AG09319 (cell line): Measurements from ENCODE around the gene DAZL.

Source experiments
- DNase-seq: peaks from one replicate; pipeline ENCODE4 v3.0.0-alpha.2; 2010; ENCODE audit warnings: low read depth; ENCODE audit errors: extremely low read depth
- TF ChIP-seq, protein P1 (sequence below): IDR thresholded peaks from 2 replicates; pipeline ENCODE4 v1.5.1; 2011; ENCODE audit warnings: low read depth, mild to moderate bottlenecking, inconsistent platforms, low read length, moderate library complexity

DAZL gene

DNA sequence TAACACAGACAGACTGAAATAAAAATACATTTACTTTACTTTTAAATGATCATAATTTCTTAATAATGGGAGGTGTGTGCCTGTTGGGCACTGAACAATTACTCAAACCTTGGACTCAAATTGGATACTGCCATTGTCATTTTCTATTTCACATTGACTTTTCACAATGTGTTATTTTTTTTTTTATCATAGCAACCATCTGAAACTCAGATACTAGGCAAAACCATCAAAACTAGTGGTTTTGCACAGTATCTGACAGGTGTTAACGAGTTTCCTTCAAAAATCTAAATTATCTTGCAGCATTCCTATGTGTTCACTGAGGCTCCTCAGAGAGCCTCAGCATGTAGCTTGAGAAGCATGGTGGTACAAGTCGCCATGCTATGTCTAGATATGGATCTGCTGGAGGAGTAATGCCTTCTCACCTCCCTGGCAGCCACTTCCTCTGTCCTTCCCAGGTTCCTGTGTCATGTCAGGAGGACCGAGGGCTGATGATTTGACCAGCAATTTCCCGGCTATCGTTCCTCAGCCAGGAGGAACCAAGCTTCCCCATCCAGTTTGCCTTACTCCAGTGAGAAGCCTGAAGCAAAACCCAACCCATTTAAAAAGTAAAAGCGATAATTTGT lies 61.9 kb downstream of the DAZL start:
- TF ChIP-seq, protein P1, sequence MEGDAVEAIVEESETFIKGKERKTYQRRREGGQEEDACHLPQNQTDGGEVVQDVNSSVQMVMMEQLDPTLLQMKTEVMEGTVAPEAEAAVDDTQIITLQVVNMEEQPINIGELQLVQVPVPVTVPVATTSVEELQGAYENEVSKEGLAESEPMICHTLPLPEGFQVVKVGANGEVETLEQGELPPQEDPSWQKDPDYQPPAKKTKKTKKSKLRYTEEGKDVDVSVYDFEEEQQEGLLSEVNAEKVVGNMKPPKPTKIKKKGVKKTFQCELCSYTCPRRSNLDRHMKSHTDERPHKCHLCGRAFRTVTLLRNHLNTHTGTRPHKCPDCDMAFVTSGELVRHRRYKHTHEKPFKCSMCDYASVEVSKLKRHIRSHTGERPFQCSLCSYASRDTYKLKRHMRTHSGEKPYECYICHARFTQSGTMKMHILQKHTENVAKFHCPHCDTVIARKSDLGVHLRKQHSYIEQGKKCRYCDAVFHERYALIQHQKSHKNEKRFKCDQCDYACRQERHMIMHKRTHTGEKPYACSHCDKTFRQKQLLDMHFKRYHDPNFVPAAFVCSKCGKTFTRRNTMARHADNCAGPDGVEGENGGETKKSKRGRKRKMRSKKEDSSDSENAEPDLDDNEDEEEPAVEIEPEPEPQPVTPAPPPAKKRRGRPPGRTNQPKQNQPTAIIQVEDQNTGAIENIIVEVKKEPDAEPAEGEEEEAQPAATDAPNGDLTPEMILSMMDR: no peak

DNA sequence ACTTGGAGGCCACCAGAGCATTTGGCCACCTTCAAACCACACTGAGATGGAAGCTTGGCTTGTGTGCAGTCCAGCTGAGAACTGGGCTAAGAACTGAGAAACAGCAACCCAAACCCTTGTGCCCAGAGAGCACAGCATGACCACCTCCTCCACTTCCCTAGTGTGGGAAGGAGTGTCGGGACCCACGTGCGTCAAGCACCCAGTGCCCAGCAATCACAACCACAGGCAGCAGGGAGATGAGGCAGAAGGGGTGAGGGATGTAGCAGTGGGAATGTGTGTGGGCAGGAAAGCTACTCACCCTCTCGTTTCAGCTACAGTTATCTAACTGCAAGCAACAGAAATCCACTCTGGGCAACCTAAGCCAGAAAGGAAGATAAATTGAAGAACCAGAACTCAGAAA lies 66.7 kb downstream of the DAZL start:
- DNase-seq: no peak
- TF ChIP-seq, protein P1: no peak

More for the DNA sequence above, 61.9 kb downstream of the DAZL start:
- DNase-seq: no peak

DNA sequence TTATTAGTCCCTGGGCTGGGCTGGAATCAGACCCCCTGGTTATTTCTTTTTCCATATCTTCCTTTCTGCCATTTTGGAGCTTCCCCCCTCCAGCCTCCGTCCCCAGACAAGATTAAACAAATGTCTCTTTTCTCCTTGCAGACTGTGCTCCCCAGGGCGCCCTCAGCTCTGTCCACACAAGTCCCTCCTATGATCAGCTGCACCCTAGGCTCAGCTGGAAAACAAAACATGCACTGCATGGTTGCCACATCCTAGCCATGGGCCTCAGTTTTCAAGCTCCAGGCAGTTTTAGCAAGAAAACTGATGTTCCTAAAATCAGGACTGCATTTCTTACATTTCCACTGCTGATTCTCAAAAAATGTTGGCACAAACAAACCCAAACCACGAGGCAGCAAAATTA lies 68.2 kb downstream of the DAZL start:
- no peak for DNase-seq
- TF ChIP-seq, protein P1: no peak
